Subcutaneous abdominal adipose tissue (tissue), 5 donors: ENCODE measurements around the gene FFAR3.
"Not testable (repeated sequence)": the region's sequence is repeated elsewhere in the genome, so short reads cannot be mapped to it uniquely, and the experiment has no call there.

Experiments used
- H3K27ac ChIP-seq: one replicate; pipeline ENCODE4 v1.7.0; 2013; ENCODE audit warnings: low read depth, mild to moderate bottlenecking, inconsistent platforms, low read length, moderate library complexity
- H3K27me3 ChIP-seq, 5 donors: one replicate each; pipeline ENCODE4 v1.7.0; 2013; ENCODE audit warnings: low read length in 5 of 5, inconsistent platforms in 1 of 5; ENCODE audit not compliant: control insufficient read depth in 5 of 5, insufficient read depth in 4 of 5
- H3K36me3 ChIP-seq, 5 donors: one replicate each; pipeline ENCODE4 v1.7.0; 2013; ENCODE audit warnings: low read length in 5 of 5; ENCODE audit not compliant: control insufficient read depth in 5 of 5, insufficient read depth in 5 of 5
- H3K4me1 ChIP-seq, 5 donors: one replicate each; pipeline ENCODE4 v1.7.0; 2013; ENCODE audit warnings: low read length in 5 of 5, mild to moderate bottlenecking in 3 of 5, moderate library complexity in 1 of 5; ENCODE audit not compliant: control insufficient read depth in 5 of 5, insufficient read depth in 5 of 5
- H3K4me3 ChIP-seq, 5 donors: one replicate each; pipeline ENCODE4 v1.7.0; 2013; ENCODE audit warnings: low read length in 5 of 5, low read depth in 1 of 5
- H3K9ac ChIP-seq, 5 donors: one replicate each; pipeline ENCODE4 v1.7.0; 2013; ENCODE audit warnings: low read length in 5 of 5, mild to moderate bottlenecking in 4 of 5, moderate library complexity in 3 of 5
- H3K9me3 ChIP-seq, 5 donors: one replicate each; pipeline ENCODE4 v1.7.0; 2013; ENCODE audit warnings: low read length in 5 of 5; ENCODE audit not compliant: control insufficient read depth in 5 of 5
- donor health status: healthy.
- donor health status: healthy.
- donor health status: healthy.
- donor health status: healthy.
- donor health status: healthy.

FFAR3 gene

DNA sequence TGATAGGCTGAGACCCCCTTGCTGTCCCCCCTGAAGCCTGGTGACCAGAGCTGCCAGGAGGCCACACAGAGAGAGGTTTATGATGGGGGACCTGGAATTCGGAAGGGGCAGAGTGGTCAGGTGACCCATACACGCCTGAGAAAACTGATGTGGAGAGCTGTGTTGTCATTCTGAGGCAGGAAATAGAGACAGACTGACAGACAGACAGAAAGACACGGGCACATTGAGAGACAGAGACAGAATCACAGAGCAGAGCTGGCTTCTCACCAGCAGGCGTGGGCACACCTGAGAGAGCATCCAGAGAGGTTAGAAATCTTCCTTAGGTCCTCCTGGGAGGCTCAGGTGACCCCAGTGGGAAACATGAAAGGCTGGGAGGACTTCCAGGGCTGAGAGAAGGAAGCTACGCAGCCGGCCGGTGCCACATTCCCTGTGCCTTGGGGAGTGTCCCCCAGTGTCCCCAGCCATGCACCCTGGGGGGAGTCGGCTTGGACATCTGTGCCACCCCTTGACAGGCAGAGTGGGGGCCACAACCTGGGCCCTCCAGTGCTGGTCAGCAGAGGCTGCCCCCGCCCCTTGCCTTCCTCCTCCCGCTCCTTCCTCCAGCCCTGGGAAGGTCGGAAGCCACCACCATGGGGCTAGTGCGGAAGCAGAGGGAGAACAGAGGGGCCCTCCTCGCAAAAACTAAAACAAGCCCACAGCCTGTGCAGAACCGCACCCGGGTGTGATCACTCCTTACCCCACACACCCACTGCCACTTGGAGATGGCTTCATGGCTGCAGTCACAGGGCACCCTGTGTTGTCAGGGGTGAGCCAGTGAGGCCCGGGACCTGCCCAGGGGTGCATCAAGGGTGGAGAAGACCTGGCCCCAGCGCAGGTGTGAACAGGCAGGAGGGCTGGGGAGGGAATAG, 8.4 kb upstream of the FFAR3 start:
- Histone ChIP-seq H3K4me1 (peaks cover 0 to 26% (median 4%) of the 10 kb centered on the region in 5 donors), H3K4me3 (no peak overlapping the region), H3K9me3 (no peaks in the 10 kb centered on the region), H3K36me3 (no peaks in the 10 kb centered on the region), H3K27me3 (peaks cover 0 to 17% (median 0%) of the 10 kb centered on the region in 5 donors), H3K27ac (no peak overlapping the region), H3K9ac (no peak overlapping the region)

DNA sequence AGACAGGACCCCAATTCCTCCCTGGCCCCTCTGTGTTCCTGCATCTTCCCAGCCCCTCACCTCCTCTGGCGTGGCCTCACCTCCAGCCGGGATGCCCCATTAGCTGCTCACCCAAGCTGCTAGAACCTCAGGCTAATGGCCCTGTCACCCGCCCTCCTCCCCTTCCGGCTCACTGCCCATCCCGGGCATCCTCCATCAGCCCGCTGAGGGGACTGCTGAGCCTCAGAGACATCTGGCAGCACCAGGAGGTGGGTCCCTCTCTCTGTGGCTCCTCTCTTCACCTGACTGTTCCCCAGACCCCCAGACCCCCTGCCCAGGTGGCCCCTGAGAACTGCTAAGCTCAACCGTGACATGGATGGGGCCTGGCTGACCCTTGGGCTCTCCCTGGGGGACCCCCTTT, 7.7 kb upstream of the FFAR3 start:
- no peak overlapping the region for H3K4me3 ChIP-seq
- H3K4me1 ChIP-seq = peaks cover 0 to 29% (median 7%) of the 10 kb centered on the region in 5 donors
- H3K9me3 ChIP-seq = no peaks in the 10 kb centered on the region
- H3K27me3 ChIP-seq = peaks cover 0 to 15% (median 0%) of the 10 kb centered on the region in 5 donors
- no peak overlapping the region for H3K27ac ChIP-seq
- H3K9ac ChIP-seq = no peak overlapping the region
- H3K36me3 ChIP-seq = no peaks in the 10 kb centered on the region

DNA sequence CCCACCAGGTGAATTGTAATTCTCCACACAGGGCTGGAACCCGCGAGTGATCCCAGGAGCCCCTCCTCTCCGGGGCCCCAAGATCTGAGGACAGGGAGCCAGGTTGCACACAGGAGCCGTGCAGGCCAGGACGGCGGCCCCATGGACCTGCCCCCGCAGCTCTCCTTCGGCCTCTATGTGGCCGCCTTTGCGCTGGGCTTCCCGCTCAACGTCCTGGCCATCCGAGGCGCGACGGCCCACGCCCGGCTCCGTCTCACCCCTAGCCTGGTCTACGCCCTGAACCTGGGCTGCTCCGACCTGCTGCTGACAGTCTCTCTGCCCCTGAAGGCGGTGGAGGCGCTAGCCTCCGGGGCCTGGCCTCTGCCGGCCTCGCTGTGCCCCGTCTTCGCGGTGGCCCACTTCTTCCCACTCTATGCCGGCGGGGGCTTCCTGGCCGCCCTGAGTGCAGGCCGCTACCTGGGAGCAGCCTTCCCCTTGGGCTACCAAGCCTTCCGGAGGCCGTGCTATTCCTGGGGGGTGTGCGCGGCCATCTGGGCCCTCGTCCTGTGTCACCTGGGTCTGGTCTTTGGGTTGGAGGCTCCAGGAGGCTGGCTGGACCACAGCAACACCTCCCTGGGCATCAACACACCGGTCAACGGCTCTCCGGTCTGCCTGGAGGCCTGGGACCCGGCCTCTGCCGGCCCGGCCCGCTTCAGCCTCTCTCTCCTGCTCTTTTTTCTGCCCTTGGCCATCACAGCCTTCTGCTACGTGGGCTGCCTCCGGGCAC, 6.7 kb upstream of the FFAR3 start:
- H3K4me1 ChIP-seq = peaks cover 1 to 28% (median 14%) of the 10 kb centered on the region in 5 donors
- no peaks in the 10 kb centered on the region for H3K36me3 ChIP-seq
- H3K9me3 ChIP-seq = no peaks in the 10 kb centered on the region
- peaks cover 0 to 8% (median 0%) of the 10 kb centered on the region in 5 donors for H3K27me3 ChIP-seq
- H3K27ac ChIP-seq = no peak overlapping the region
- H3K9ac ChIP-seq = no peak overlapping the region
- H3K4me3 ChIP-seq = no peak overlapping the region

DNA sequence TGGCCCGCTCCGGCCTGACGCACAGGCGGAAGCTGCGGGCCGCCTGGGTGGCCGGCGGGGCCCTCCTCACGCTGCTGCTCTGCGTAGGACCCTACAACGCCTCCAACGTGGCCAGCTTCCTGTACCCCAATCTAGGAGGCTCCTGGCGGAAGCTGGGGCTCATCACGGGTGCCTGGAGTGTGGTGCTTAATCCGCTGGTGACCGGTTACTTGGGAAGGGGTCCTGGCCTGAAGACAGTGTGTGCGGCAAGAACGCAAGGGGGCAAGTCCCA, 6.1 kb upstream of the FFAR3 start:
- H3K27ac ChIP-seq = no peak overlapping the region

DNA sequence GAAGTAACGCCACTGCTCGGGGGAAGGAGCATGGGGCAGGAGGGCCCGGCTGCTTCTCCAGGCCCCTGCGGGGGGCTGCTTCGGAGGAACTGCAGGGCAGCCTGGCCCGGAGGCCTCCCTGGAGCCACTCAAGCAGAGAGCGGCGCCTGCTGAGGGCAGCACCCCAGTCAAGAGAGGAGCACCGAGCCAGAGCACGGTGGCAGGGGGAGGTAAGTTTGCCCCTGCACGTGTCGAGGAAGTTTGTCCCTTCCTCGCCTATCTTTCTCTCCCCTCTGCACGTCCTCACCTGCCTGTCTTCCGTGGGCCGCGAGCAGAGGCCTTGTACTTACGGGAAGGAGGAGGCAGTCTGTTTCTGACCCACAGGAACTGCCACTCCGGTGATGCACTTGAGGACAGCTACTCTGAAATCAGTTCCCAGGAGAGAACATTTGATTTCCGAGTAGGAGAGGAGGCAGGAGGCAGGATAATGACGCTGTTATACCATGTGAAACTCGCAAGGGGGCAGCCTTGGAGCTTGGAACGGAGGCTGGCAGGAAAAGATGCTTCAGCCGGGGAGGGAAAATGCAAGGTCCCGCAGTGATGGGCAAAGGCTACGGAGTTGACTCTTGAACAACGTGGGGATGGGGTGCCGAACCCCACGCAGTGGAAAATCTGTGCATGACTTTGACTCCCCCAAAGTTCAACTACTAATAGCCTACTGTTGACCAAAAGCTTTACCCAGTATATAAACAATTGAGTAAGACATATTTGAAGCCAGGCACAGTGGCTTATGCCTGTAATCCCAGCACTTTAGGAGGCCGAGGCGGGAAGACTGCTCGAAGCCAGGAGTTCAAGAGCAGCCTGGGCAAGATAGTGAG, 5.6 kb upstream of the FFAR3 start:
- H3K27ac ChIP-seq = no peak overlapping the region
- no peaks in the 10 kb centered on the region for H3K9me3 ChIP-seq
- no peak overlapping the region for H3K4me3 ChIP-seq
- peaks cover 1 to 23% (median 14%) of the 10 kb centered on the region in 5 donors for H3K4me1 ChIP-seq
- H3K36me3 ChIP-seq = no peaks in the 10 kb centered on the region
- no peak overlapping the region for H3K9ac ChIP-seq
- H3K27me3 ChIP-seq = peaks cover 0 to 8% (median 0%) of the 10 kb centered on the region in 5 donors

More for the DNA sequence above, 6.1 kb upstream of the FFAR3 start:
- Histone ChIP-seq H3K9ac (no peak overlapping the region), H3K4me1 (peaks cover 1 to 23% (median 13%) of the 10 kb centered on the region in 5 donors), H3K4me3 (no peak overlapping the region), H3K27me3 (peaks cover 0 to 8% (median 0%) of the 10 kb centered on the region in 5 donors), H3K9me3 (no peaks in the 10 kb centered on the region), H3K36me3 (no peaks in the 10 kb centered on the region)

DNA sequence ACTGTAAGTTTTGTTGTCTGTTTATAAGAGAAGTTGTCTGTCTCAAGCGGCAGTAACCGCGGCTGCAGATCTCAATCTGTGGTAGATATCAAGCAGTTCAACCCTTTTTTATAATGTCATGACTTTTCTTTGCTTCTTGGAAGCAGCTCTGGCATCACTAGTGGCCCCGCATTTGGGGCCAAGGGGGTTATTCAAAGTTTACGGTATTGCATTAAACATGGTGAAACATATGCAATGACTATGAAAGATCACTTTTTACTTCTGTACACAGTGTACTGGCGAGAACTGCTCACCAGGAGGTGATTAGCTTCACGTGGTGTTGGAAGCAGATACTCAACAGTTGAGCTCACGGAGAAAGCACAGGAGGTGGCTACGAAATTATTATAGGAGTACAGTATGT, 4.6 kb upstream of the FFAR3 start:
- H3K9me3 ChIP-seq = no peaks in the 10 kb centered on the region
- no peak overlapping the region for H3K9ac ChIP-seq
- H3K36me3 ChIP-seq = no peaks in the 10 kb centered on the region
- no peak overlapping the region for H3K27ac ChIP-seq
- H3K4me1 ChIP-seq = peaks cover 1 to 25% (median 22%) of the 10 kb centered on the region in 5 donors
- no peak overlapping the region for H3K4me3 ChIP-seq
- peaks cover 0 to 8% (median 0%) of the 10 kb centered on the region in 5 donors for H3K27me3 ChIP-seq

DNA sequence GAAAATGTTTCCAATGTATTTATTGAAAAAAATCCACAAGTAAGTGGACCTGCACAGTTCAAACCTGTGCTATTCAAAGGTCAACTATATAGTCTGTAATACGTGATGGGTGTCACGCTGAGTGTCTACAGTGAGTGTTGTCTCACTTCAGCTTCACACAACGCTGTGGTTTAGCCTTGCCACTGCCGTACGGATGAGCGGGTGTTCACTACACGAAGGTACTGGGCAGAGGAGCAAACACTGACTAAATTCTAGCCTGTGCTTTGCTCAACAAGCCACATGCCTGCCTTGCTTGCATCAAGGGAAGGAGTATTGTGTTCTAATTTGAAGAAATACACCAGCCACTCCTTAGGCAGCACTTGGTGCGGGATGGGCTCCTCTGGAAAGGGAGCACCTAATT, 3.4 kb upstream of the FFAR3 start:
- Histone ChIP-seq H3K4me3 (no peak overlapping the region), H3K27me3 (peaks cover 0 to 3% (median 0%) of the 10 kb centered on the region in 5 donors), H3K27ac (no peak overlapping the region)

DNA sequence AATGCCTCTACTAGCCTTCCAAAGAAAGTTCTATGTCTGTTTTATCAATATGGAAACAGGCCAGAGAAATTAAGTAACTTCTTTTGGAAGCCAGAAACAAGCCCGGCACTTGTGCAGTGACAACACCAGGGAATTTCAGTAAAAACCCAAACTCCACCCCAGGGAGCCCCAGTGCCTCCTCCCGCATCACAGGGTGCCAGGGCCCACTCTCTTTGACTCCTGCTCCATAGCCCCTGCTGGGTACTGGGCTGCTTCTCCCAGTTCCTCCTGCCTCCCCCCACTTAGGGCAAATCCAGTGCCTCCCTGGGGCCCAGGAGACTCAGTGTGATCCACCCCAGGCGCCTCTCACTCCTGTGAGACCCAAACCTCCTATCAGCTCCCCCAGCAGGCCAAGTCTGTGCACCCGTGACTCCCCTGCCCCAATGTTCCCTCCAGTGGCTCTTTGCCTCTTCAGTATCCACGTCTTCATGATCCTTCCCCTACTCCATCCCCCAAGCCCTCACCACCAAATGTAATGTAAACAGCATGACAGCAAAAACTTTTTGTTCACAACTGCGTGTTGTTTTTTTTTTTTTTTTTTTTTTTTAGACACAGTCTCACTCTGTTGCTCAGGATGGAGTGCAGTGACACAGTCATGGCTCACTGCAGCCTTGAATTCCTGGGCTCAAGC, 2.3 kb upstream of the FFAR3 start:
- Histone ChIP-seq H3K36me3 (no peaks in the 10 kb centered on the region), H3K27ac (no peak overlapping the region), H3K4me1 (peaks cover 1 to 25% (median 22%) of the 10 kb centered on the region in 5 donors), H3K27me3 (no peaks in the 10 kb centered on the region), H3K9me3 (no peaks in the 10 kb centered on the region), H3K4me3 (no peak overlapping the region), H3K9ac (no peak overlapping the region)

More for the DNA sequence above, 3.4 kb upstream of the FFAR3 start:
- no peaks in the 10 kb centered on the region for H3K36me3 ChIP-seq
- H3K9ac ChIP-seq = no peak overlapping the region
- peaks cover 1 to 25% (median 22%) of the 10 kb centered on the region in 5 donors for H3K4me1 ChIP-seq
- no peaks in the 10 kb centered on the region for H3K9me3 ChIP-seq

DNA sequence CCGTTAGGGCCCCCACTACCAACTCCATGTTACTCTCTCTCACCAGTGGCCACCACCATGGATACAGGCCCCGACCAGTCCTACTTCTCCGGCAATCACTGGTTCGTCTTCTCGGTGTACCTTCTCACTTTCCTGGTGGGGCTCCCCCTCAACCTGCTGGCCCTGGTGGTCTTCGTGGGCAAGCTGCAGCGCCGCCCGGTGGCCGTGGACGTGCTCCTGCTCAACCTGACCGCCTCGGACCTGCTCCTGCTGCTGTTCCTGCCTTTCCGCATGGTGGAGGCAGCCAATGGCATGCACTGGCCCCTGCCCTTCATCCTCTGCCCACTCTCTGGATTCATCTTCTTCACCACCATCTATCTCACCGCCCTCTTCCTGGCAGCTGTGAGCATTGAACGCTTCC, 574 bp downstream of the FFAR3 start:
- Histone ChIP-seq H3K27me3 (peaks cover 0 to 13% (median 3%) of the 10 kb centered on the region in 5 donors), H3K4me1 (peaks cover 1 to 21% (median 18%) of the 10 kb centered on the region in 5 donors)
- H3K27ac ChIP-seq, H3K9ac ChIP-seq, H3K4me3 ChIP-seq, H3K9me3 ChIP-seq, H3K36me3 ChIP-seq: not testable (repeated sequence)
